SK-N-MC (cell line): ENCODE data around the gene SDF2.

ENCODE experiments used
- EZH2 ChIP-seq: fragments of 200-600 bp; sonication (generic); IDR thresholded peaks from one replicate; pipeline ENCODE4 v1.6.1; 2017; ENCODE audit warnings: antibody characterized with exemption
- POLR2AphosphoS5 ChIP-seq: IDR thresholded peaks from 2 replicates; pipeline ENCODE4 v1.6.1; 2012; ENCODE audit warnings: mild to moderate bottlenecking, low read depth, low read length, borderline replicate concordance

GRCh38 chr17:28644787-28645575, 16.7 kb downstream of the SDF2 start, which contains the start of gene BLTP2:
- TF ChIP-seq EZH2 (no peak), POLR2AphosphoS5 (peak; percentile 75; the same call in 1 of the 2 replicates)
